HL-60 (cell line): ENCODE measurements around the gene GATD1.
A peak's percentile ranks its signal among the peaks of the same experiment; 100 is the strongest.

Experiments
- DNase-seq, 2 experiments: peaks; one replicate each; pipeline ENCODE4 v3.0.0-alpha.2; 2010 to 2020; ENCODE audit warnings: low read depth in 1 of 2, low spot score in 1 of 2
- H3K27ac ChIP-seq: fragments of 250-450 bp; sonication (Bioruptor Pico); replicated peaks from 2 replicates; pipeline ENCODE4 v1.5.1; 2020; ENCODE audit warnings: mild to moderate bottlenecking, moderate library complexity
- H3K27me3 ChIP-seq: fragments of 250-450 bp; sonication (Bioruptor Pico); 2 replicates; pipeline ENCODE4 v1.5.1; 2021; ENCODE audit warnings: mild to moderate bottlenecking, moderate library complexity; ENCODE audit not compliant: insufficient read depth, poor library complexity, severe bottlenecking
- H3K4me3 ChIP-seq: replicated peaks from 2 replicates; pipeline ENCODE4 v1.5.1; 2011; ENCODE audit warnings: mild to moderate bottlenecking, control low read depth, low read length; ENCODE audit not compliant: insufficient read depth
- CTCF ChIP-seq: IDR thresholded peaks from one replicate; pipeline ENCODE4 v1.5.1; 2011; ENCODE audit warnings: low read length, control low read depth, inconsistent platforms; ENCODE audit not compliant: insufficient read depth
- GABPA ChIP-seq: IDR thresholded peaks from 2 replicates; pipeline ENCODE4 v1.6.1; 2012; ENCODE audit warnings: low read depth
- POLR2AphosphoS5 ChIP-seq: IDR thresholded peaks from 2 replicates; pipeline ENCODE4 v1.6.1; 2012; ENCODE audit warnings: low read depth
- REST ChIP-seq: IDR thresholded peaks from 2 replicates; pipeline ENCODE4 v1.6.1; 2012; ENCODE audit warnings: low read depth; ENCODE audit not compliant: insufficient replicate concordance
- SPI1 ChIP-seq: IDR thresholded peaks from 2 replicates; pipeline ENCODE4 v1.6.1; 2012; ENCODE audit warnings: low read depth, mild to moderate bottlenecking, borderline replicate concordance

Gene GATD1

GRCh38 chr11:803770-804598 is 26.7 kb upstream of the GATD1 start:
- H3K27me3 ChIP-seq, result no peaks in the 10 kb centered on the region
- DNase-seq, result no peak
- peak overlapping the region; percentile 66 for H3K4me3 ChIP-seq
- H3K27ac ChIP-seq, result peak overlapping the region; percentile 87
- no peak for TF ChIP-seq CTCF

- Histone ChIP-seq H3K27ac (no peak overlapping the region), H3K27me3 (no peaks in the 10 kb centered on the region), H3K4me3 (no peak overlapping the region)
- TF ChIP-seq POLR2AphosphoS5 (no peak), SPI1 (no peak), REST (no peak)
- no peak for DNase-seq
These were observed 26.1 kb upstream of the GATD1 start for GRCh38 chr11:803467-803742.

- no peak for DNase-seq
- no peaks in the 10 kb centered on the region for H3K27me3 ChIP-seq
- no peak overlapping the region for H3K27ac ChIP-seq
- TF ChIP-seq CTCF (no peak), GABPA (no peak), SPI1 (no peak), POLR2AphosphoS5 (no peak), REST (no peak)
- no peak overlapping the region for H3K4me3 ChIP-seq
These were observed 25.6 kb upstream of the GATD1 start for GRCh38 chr11:802693-803466.

GRCh38 chr11:802018-802617 is 24.8 kb upstream of the GATD1 start:
- Histone ChIP-seq H3K27me3 (no peaks in the 10 kb centered on the region), H3K27ac (no peak overlapping the region), H3K4me3 (no peak overlapping the region)
- DNase-seq, result no peak
- no peak for TF ChIP-seq SPI1
- no peak for TF ChIP-seq CTCF
- TF ChIP-seq GABPA, result no peak
- no peak for TF ChIP-seq REST
- TF ChIP-seq POLR2AphosphoS5, result no peak
